Naive thymus-derived CD8-positive, alpha-beta T cell (primary cell): ENCODE data around the gene CHTF18. TPM values are rescaled to one million over a fixed set of nuclear protein-coding genes. Genes with fewer than 3 reads are reported as not detected.
A peak's percentile ranks its signal among the peaks of the same experiment; 100 is the strongest.
"Not testable (repeated sequence)": the region's sequence is repeated elsewhere in the genome, so short reads cannot be mapped to it uniquely, and the experiment has no call there.

Experiments used
- ATAC-seq, 2 donors: fragments of 150-1000 bp; cut with Tn5 transposase in 1 of 2; sonication (Bioruptor Pico), chemical (Tn5 transposase) in 1 of 2; 1 replicate in 1 of 2; 2 replicates in 1 of 2; pipeline ENCODE4 v1.10.0; 2021; ENCODE audit warnings: mild to moderate bottlenecking in 2 of 2, moderate library complexity in 2 of 2
- POLR2A ChIA-PET: fragments of 350-600 bp; sonication (Branson Sonifier 250); formaldehyde crosslinking; loops from one replicate; lab custom pipeline; 2021; ENCODE audit warnings: antibody characterized with exemption; lab: Charles Lee
- DNase-seq, 10 donors: peaks; one replicate each; pipeline versions ENCODE4 v3.0.0 to v3.0.0-alpha.2; 2020 to 2022
- H3K27ac Mint-ChIP-seq, 10 donors: one replicate each; pipeline ENCODE4 v1.8.0; 2020 to 2022; ENCODE audit warnings: mild to moderate bottlenecking in 10 of 10, mixed read lengths in 10 of 10, moderate library complexity in 4 of 10, inconsistent platforms in 1 of 10
- H3K27me3 Mint-ChIP-seq, 5 donors: one replicate each; pipeline ENCODE4 v1.8.0; 2021 to 2022; ENCODE audit warnings: mixed read lengths in 5 of 5
- H3K36me3 Mint-ChIP-seq, 3 donors: one replicate each; pipeline ENCODE4 v1.8.0; 2020 to 2022; ENCODE audit warnings: mixed read lengths in 3 of 3, mild to moderate bottlenecking in 2 of 3, inconsistent platforms in 1 of 3
- H3K4me1 Mint-ChIP-seq, 4 donors: one replicate each; pipeline ENCODE4 v1.8.0; 2021 to 2022; ENCODE audit warnings: mixed read lengths in 4 of 4
- H3K4me3 Mint-ChIP-seq, 10 donors: one replicate each; pipeline ENCODE4 v1.8.0; 2020 to 2022; ENCODE audit warnings: mild to moderate bottlenecking in 10 of 10, mixed read lengths in 10 of 10, moderate library complexity in 6 of 10, inconsistent platforms in 1 of 10
- H3K9me3 Mint-ChIP-seq, 9 donors: one replicate each; pipeline ENCODE4 v1.8.0; 2020 to 2022; ENCODE audit warnings: mixed read lengths in 9 of 9, mild to moderate bottlenecking in 3 of 9, inconsistent platforms in 1 of 9, moderate library complexity in 1 of 9
- polyA plus RNA-seq, 3 donors: library from polyadenylated mRNA; unstranded; fragments of 300-500 nt; fragmentation: Illumina TruSeq; gene quantifications; one replicate each; pipeline ENCODE4 v1.2.3, GENCODE V29; 2021
- total RNA-seq, 8 experiments: library from RNA in 2 of 8; stranded (reverse) in 2 of 8; gene quantifications; one replicate each; pipeline ENCODE4 v1.2.3 and lab custom pipeline; 2021 to 2026

CHTF18 gene
- total RNA-seq = 10 to 100 TPM; 47.8 to 54.3 TPM
- 1 to 10 TPM; 3.5 to 4.3 (median 4.0) TPM for polyA plus RNA-seq
- 20.2 to 64.0 (median 47.0) reads per million in 6 experiments for total RNA-seq (lab: John Stamatoyannopoulos, UW)

GRCh38 chr16:788399-789126 is at the start of gene CHTF18:
Gene CHTF18 (plus strand): TSS chr16:788620. CDS start chr16:788685, 65 bp downstream.
- peak within 1 kb of the TSS; percentile 78 to 89 (median 84) for H3K4me3 Mint-ChIP-seq
- ATAC-seq (peak; percentile 93 to 98), DNase-seq (peak; percentile 87 to 99 (median 94))
- H3K36me3 Mint-ChIP-seq = peaks cover 0 to 7% (median 0%) of the 10 kb centered on the region in 3 donors
- H3K27ac Mint-ChIP-seq = peak within 1 kb of the TSS in 9 of 10 donors; percentile 44 to 86 (median 72)
- no peaks in the 10 kb centered on the region for H3K27me3 Mint-ChIP-seq
- H3K4me1 Mint-ChIP-seq = peaks cover 0 to 18% (median 6%) of the 10 kb centered on the region in 4 donors
- H3K9me3 Mint-ChIP-seq = no peaks in the 10 kb centered on the region
- POLR2A ChIA-PET = interaction anchor here (0.5 to 2.5 kb wide), 8 partner anchors 59 to 628 kb away, joined by 3 to 21 read pairs (median 5); partner anchors contain the start of genes ANTKMT, METRN and SOX8

- Mint-ChIP-seq H3K4me1 (peaks cover 0 to 19% (median 8%) of the 10 kb centered on the region in 4 donors), H3K27ac (peak overlapping the region in 6 of 10 donors; percentile 43 to 80 (median 68)), H3K9me3 (no peaks in the 10 kb centered on the region), H3K27me3 (no peaks in the 10 kb centered on the region), H3K4me3 (peak overlapping the region; percentile 47 to 85 (median 74)), H3K36me3 (peaks cover 0 to 23% (median 2%) of the 10 kb centered on the region in 3 donors)
- ATAC-seq = no peak
- DNase-seq = no peak
- POLR2A ChIA-PET = interaction anchor here (1.0 to 23.0 kb wide), 6 partner anchors 10 to 72 kb away, joined by 3 to 411 read pairs (median 8); partner anchors contain the start of genes ANTKMT, CCDC78, HAGHL and METRN
Measured at GRCh38 chr16:739560-740458, 48.6 kb upstream of the CHTF18 start.

DNA sequence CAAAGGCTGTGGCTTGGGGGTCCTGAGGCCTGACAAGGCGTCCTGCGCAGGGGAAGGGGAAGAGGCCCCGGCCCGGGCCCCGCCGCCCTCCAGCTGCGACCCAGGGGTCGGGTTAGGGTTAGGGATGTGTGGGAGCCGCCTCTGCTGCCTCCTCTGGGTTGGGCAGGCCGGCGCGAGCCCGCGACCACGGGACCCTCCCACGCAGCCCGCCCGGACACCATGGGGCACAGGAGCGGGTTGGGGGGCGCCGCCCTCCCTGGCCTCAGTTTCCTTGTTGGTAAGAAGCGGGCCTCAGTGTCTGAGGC is 48.0 kb upstream of the CHTF18 start:
- POLR2A ChIA-PET = interaction anchor here (1.0 to 23.0 kb wide), 5 partner anchors 10 to 50 kb away, joined by 3 to 411 read pairs (median 11); partner anchors contain the start of genes ANTKMT, CCDC78, HAGHL and METRN

GRCh38 chr16:740764-741505 is 47.5 kb upstream of the CHTF18 start, which contains the start of gene CIAO3:
Gene CIAO3 (minus strand): TSS chr16:740997. CDS start chr16:740985, 12 bp downstream.
- ATAC-seq = peak; percentile 92 to 96
- no peaks in the 10 kb centered on the region for H3K27me3 Mint-ChIP-seq
- no peaks in the 10 kb centered on the region for H3K9me3 Mint-ChIP-seq
- POLR2A ChIA-PET = interaction anchor here (1.0 to 23.0 kb wide), 6 partner anchors 11 to 55 kb away, joined by 3 to 411 read pairs (median 8); partner anchors contain the start of genes ANTKMT, CCDC78, HAGHL and METRN
- peaks cover 0 to 14% (median under 1%) of the 10 kb centered on the region in 3 donors for H3K36me3 Mint-ChIP-seq
- DNase-seq = peak; percentile 84 to 99 (median 92)
- peak within 1 kb of the TSS in 7 of 10 donors; percentile 43 to 82 (median 60) for H3K27ac Mint-ChIP-seq
- H3K4me1 Mint-ChIP-seq = peaks cover 0 to 19% (median 8%) of the 10 kb centered on the region in 4 donors
- peak within 1 kb of the TSS; percentile 73 to 85 (median 76) for H3K4me3 Mint-ChIP-seq

More for the DNA sequence above, 48.0 kb upstream of the CHTF18 start:
- DNase-seq (no peak), ATAC-seq (peak; percentile 15 to 21)
- Mint-ChIP-seq H3K4me1 (peaks cover 0 to 19% (median 8%) of the 10 kb centered on the region in 4 donors), H3K9me3 (no peaks in the 10 kb centered on the region), H3K36me3 (peaks cover 0 to 19% (median 2%) of the 10 kb centered on the region in 3 donors), H3K27ac (peak overlapping the region in 7 of 10 donors; percentile 43 to 82 (median 60)), H3K4me3 (peak overlapping the region; percentile 41 to 85 (median 75)), H3K27me3 (no peaks in the 10 kb centered on the region)

- H3K4me3 Mint-ChIP-seq = peak overlapping the region; percentile 61 to 80 (median 72)
- no peaks in the 10 kb centered on the region for H3K27me3 Mint-ChIP-seq
- POLR2A ChIA-PET = interaction anchor here (1.0 to 23.0 kb wide), 2 partner anchors 25 to 54 kb away, joined by 3 to 411 read pairs; partner anchors contain the start of genes ANTKMT, CCDC78, HAGHL and METRN
- H3K27ac Mint-ChIP-seq = peak overlapping the region in 3 of 10 donors; percentile 11 to 55 (median 43)
- DNase-seq (no peak), ATAC-seq (no peak)
- peaks cover 0 to 6% (median 0%) of the 10 kb centered on the region in 3 donors for H3K36me3 Mint-ChIP-seq
- H3K4me1 Mint-ChIP-seq = peaks cover 0 to 19% (median 9%) of the 10 kb centered on the region in 4 donors
- H3K9me3 Mint-ChIP-seq = no peaks in the 10 kb centered on the region
Measured at GRCh38 chr16:741986-742629, 46.3 kb upstream of the CHTF18 start.

DNA sequence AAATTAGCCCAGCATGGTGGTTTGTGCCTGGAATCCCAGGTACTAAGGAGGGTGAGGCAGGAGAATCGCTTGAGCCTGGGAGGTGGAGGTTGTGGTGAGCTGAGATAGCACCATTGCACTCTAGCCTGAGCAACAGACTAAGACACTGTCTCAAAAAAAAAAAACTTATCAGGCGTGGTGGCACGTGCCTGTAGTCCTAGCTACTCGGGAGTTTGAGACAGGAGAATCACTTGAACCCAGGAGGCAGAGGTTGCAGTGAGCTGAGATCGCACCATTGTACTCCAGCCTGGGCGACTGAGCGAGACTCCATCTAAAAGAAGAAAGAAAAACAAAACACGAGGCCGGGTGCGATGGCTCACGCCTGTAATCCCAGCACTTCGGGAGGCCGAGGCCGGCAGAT is 45.5 kb upstream of the CHTF18 start:
- not testable (repeated sequence) for H3K36me3 Mint-ChIP-seq, H3K9me3 Mint-ChIP-seq, DNase-seq, H3K27me3 Mint-ChIP-seq, ATAC-seq
- Mint-ChIP-seq H3K4me1 (peaks cover 0 to 17% (median 7%) of the 10 kb centered on the region in 4 donors), H3K27ac (peak overlapping the region in 1 of 10 donors; percentile 65), H3K4me3 (peak overlapping the region in 2 of 10 donors; percentile 2 to 4)
- POLR2A ChIA-PET = interaction anchor here (0.7 to 23.0 kb wide), 2 partner anchors 13 to 26 kb away, joined by 3 to 411 read pairs; partner anchors contain the start of genes ANTKMT, CCDC78, HAGHL and METRN

GRCh38 chr16:743794-744500 is 44.5 kb upstream of the CHTF18 start:
- H3K4me1 Mint-ChIP-seq = peaks cover 0 to 14% (median 6%) of the 10 kb centered on the region in 4 donors
- DNase-seq (no peak), ATAC-seq (no peak)
- H3K36me3 Mint-ChIP-seq = no peaks in the 10 kb centered on the region
- no peaks in the 10 kb centered on the region for H3K27me3 Mint-ChIP-seq
- POLR2A ChIA-PET = interaction anchor here (0.5 to 23.0 kb wide), 3 partner anchors 27 to 681 kb away, joined by 4 to 411 read pairs (median 4); partner anchors contain the start of genes ANTKMT, CCDC78, HAGHL and METRN
- peak overlapping the region in 1 of 10 donors; percentile 41 for H3K27ac Mint-ChIP-seq
- no peaks in the 10 kb centered on the region for H3K9me3 Mint-ChIP-seq
- no peak overlapping the region for H3K4me3 Mint-ChIP-seq

DNA sequence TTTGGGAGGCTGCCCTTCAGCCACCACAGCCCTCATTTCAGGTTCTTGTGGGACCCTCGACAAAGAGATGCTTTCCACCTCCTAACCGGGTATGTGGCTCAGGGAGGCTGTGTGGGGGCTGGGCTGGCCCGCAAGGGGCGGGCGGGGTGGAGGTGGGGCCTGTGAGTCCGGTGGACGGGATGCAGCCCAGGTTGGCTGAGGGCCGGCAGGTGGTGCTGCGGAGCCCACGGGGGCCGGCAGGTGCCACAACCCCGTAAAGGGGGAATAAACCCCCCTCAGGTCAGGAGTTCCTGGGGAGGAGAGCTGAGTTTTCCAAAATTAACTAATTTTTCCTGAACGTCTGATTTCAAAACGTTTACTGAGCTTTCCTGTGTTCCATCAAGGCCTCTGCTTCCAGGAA is 42.7 kb upstream of the CHTF18 start:
- no peak overlapping the region for H3K27ac Mint-ChIP-seq
- H3K9me3 Mint-ChIP-seq = no peaks in the 10 kb centered on the region
- H3K27me3 Mint-ChIP-seq = no peaks in the 10 kb centered on the region
- peaks cover 0 to 2% (median under 1%) of the 10 kb centered on the region in 4 donors for H3K4me1 Mint-ChIP-seq
- DNase-seq = no peak
- H3K36me3 Mint-ChIP-seq = no peaks in the 10 kb centered on the region
- POLR2A ChIA-PET = interaction anchor here (1.1 to 23.0 kb wide), 2 partner anchors 15 to 29 kb away, joined by 4 to 411 read pairs; partner anchors contain the start of genes ANTKMT, CCDC78, HAGHL and METRN
- no peak for ATAC-seq
- H3K4me3 Mint-ChIP-seq = no peak overlapping the region

DNA sequence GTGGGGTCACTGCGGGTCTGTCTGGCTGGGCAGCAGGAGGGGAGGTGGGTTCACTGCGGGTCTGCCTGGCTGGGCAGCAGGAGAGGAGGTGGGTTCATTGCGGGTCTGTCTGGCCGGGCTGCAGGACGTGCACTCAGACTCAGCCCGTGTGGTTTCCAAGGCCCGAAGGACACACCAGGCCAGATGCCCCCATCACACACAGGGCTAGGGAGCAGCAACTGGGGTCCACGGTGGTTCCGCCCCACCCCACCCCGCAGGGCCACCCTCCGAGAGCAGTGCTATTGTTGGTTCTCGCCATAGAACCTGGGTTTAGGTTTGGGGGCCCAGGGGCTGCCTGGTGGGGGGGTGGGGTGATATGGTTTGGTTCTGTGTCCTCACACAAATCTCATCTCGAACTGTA is 41.8 kb upstream of the CHTF18 start:
- no peak for DNase-seq
- no peak overlapping the region for H3K4me3 Mint-ChIP-seq
- H3K27me3 Mint-ChIP-seq = no peaks in the 10 kb centered on the region
- H3K27ac Mint-ChIP-seq = no peak overlapping the region
- H3K36me3 Mint-ChIP-seq = no peaks in the 10 kb centered on the region
- H3K4me1 Mint-ChIP-seq = peaks cover 0 to 2% (median 0%) of the 10 kb centered on the region in 4 donors
- H3K9me3 Mint-ChIP-seq = no peaks in the 10 kb centered on the region
- ATAC-seq = no peak
- POLR2A ChIA-PET = no interaction called here

DNA sequence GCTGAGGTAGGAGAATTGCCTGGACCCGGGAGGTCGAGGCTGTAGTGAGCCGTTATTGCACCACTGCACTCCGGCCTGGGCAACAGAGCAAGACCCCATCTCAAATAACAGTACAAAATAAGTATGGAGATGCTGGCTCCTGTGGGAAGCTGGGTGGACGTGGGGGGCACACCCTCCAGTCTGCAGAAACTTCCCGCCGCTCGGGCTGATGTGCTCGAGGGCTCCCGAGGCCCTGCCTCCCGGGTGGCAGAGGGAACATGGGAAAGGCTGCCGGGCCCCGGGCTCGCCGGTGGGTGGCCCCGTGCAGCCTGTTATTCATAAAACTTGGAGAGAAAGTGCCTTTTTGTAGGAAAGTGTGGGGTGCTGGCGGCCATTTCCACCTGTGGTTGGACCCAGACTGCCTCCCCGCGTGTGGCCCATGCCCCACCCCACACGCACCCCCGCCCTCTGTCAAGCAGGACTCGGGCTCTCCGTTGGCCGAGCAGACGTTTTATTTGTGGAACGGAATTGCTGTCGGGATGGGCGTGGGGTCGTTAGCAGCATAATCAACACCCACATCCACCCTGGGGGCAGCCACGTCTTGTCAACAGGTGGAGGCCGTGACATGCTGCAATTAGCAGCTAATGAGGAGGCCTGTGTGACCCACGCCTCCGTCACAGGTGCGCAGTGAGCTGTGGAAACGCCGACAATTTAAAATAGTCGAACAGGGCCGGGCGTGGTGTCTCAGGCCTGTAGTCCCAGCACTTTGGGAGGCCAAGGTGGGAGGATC is 40.3 kb upstream of the CHTF18 start:
- H3K27ac Mint-ChIP-seq = no peak overlapping the region
- no peaks in the 10 kb centered on the region for H3K27me3 Mint-ChIP-seq
- H3K36me3 Mint-ChIP-seq = no peaks in the 10 kb centered on the region
- no peak overlapping the region for H3K4me3 Mint-ChIP-seq
- no peak for ATAC-seq
- no peak for DNase-seq
- no peaks in the 10 kb centered on the region for H3K9me3 Mint-ChIP-seq
- H3K4me1 Mint-ChIP-seq = peaks cover 0 to 2% (median 0%) of the 10 kb centered on the region in 4 donors
- POLR2A ChIA-PET = no interaction called here
